Measurements from ENCODE around the gene SLC28A3. TPM values are rescaled to one million over a fixed set of nuclear protein-coding genes. Genes with fewer than 3 reads are reported as not detected.
"Not testable (repeated sequence)": the region's sequence is repeated elsewhere in the genome, so short reads cannot be mapped to it uniquely, and the experiment has no call there.

Gene SLC28A3
- total RNA-seq, 2 experiments from 2014 or later = 0.04 to 0.07 TPM

DNA sequence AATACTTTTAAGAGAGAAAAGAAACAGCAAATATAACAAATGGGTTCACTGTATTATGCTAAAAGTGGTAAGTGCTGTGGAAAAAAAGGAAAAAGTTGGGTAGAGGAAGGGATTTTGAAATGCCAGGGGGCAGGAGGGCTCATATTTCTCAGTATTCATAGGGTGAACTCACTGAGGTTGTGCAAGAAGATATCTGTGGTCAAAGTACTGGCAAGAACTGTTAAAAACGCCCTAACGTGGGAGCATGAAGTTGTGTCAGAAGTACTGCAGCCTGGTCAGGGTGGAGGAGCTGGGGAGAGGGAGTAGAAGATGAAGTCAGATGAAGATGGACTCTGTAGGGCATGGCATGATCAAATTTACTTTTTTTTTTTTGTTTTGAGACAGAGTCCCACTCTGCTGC lies 31.2 kb upstream of the SLC28A3 start:
- no peak overlapping the region for H3K27ac Mint-ChIP-seq
- H3K4me1 Mint-ChIP-seq = peaks cover 2% of the 10 kb centered on the region
- POLR2A ChIA-PET = no interaction called here
- H3K36me3 Mint-ChIP-seq (ENCODE audit: low read depth) = no peaks in the 10 kb centered on the region
- CTCF ChIA-PET = no interaction called here
- peaks cover 12% of the 10 kb centered on the region for H3K27me3 Mint-ChIP-seq
- H3K9me3 Mint-ChIP-seq = peaks cover 2% of the 10 kb centered on the region
- DNase-seq = no peak
- no peak overlapping the region for H3K4me3 Mint-ChIP-seq

DNA sequence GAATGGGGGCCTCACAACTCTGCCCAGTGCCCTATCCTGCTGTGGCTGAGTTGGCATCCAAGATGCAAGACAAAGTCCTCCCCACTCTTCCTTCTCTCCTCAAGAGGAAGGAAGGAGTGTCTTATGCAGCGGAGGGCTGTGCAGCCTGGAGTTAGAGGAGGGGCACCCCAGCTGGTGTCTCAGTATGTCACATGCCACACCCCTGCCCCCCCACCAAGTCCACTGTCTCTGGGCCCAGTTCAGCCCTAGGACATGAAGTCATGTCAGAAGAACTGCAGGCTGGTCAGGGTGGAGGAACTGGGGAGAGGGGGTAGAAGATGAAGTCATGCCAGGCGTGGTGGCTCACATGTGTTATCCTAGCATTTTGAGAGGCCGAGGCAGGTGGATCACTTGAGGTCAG lies 28.0 kb upstream of the SLC28A3 start:
- Mint-ChIP-seq H3K9me3 (peaks cover 5% of the 10 kb centered on the region), H3K4me1 (peaks cover 2% of the 10 kb centered on the region), H3K27me3 (peaks cover 10% of the 10 kb centered on the region), H3K27ac (no peak overlapping the region), H3K4me3 (no peak overlapping the region), H3K36me3 (ENCODE audit: low read depth) (no peaks in the 10 kb centered on the region)
- POLR2A ChIA-PET = no interaction called here
- DNase-seq = no peak
- CTCF ChIA-PET = no interaction called here

GRCh38 chr9:84367726-84368125 lies 27.2 kb upstream of the SLC28A3 start:
- H3K4me3 Mint-ChIP-seq; H3K27ac Mint-ChIP-seq; H3K9me3 Mint-ChIP-seq; POLR2A ChIA-PET; DNase-seq; CTCF ChIA-PET; H3K4me1 Mint-ChIP-seq; H3K36me3 Mint-ChIP-seq (ENCODE audit: low read depth): not testable (repeated sequence)
- H3K27me3 Mint-ChIP-seq = peaks cover 12% of the 10 kb centered on the region

DNA sequence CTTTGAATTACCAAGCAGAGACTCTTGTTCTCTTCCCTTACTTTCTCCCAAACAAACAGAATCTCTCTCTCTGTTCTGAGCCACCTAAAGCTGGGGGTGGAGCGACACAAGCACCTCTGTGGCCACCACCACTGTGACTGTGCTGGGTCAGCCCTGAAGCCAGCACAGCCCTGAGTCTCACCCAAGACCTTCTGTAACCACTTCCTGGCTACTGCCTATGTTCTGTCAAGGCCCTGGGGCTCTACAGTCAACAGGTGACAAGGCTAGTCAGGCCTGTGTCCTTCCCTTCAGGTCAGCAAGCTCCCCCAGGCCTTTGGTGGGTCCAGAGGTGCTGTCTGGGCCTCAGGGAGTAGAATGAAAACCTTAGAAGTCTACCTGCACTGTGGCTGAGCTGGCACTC lies 26.1 kb upstream of the SLC28A3 start:
- H3K4me1 Mint-ChIP-seq = peaks cover 2% of the 10 kb centered on the region
- ChIA-PET CTCF (no interaction called here), POLR2A (no interaction called here)
- no peak for DNase-seq
- H3K27me3 Mint-ChIP-seq = peaks cover 10% of the 10 kb centered on the region
- no peaks in the 10 kb centered on the region for H3K36me3 Mint-ChIP-seq (ENCODE audit: low read depth)
- peaks cover 5% of the 10 kb centered on the region for H3K9me3 Mint-ChIP-seq
- H3K27ac Mint-ChIP-seq = no peak overlapping the region
- no peak overlapping the region for H3K4me3 Mint-ChIP-seq

DNA sequence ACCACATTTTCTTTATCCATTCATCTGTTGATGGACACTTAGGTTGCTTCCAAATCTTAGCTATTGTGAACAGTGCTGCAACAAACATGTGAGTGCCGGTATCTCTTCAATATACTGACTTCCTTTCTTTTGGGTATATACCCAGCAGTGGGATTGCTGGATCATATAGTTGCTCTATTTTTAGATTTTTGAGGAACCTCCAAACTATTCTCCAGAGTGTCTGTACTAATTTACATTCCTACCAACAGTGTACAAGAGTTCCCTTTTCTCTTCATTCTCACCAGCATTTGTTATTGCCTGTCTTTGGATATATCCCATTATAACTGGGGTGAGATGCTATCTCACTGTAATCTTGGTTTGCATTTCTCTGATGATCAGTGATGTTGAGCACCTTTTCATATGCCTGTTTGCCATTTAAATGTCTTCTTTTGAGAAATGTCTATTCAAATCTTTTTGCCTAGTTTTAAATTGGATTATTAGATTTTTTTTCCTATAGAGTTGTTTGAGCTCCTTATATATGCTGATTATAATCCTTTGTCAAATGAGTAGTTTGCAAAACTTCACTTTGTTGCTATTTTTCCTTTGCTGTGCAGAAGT lies 24.4 kb upstream of the SLC28A3 start:
- H3K9me3 Mint-ChIP-seq; H3K27me3 Mint-ChIP-seq; DNase-seq; H3K4me3 Mint-ChIP-seq; H3K27ac Mint-ChIP-seq; POLR2A ChIA-PET; CTCF ChIA-PET; H3K36me3 Mint-ChIP-seq (ENCODE audit: low read depth); H3K4me1 Mint-ChIP-seq: not testable (repeated sequence)

DNA sequence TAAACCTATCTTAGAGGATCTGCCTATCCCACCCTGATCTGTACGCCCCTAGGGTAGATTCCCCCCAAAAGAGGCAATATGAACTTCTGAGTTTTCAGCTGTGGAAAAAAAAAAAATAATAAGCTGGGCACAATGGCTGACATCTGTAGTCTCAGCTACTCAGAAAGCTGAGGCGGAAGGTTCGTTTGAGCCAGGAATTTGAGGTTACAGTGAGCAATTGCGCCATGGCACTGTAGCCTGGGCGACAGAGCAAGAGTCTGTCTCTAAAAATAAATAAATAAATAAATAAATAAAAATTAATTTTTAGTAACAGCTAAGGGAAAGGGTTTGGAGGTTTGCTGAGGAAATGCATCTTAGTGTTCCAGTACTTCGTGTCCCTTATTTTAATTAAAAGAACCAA lies 21.1 kb upstream of the SLC28A3 start:
- Mint-ChIP-seq H3K4me3 (no peak overlapping the region), H3K27me3 (peaks cover 9% of the 10 kb centered on the region), H3K4me1 (no peaks in the 10 kb centered on the region), H3K27ac (no peak overlapping the region), H3K36me3 (ENCODE audit: low read depth) (no peaks in the 10 kb centered on the region), H3K9me3 (peaks cover 3% of the 10 kb centered on the region)
- no peak for DNase-seq
- ChIA-PET POLR2A (interaction anchor here (0.5 to 0.6 kb wide), 2 partner anchors 26 to 398 kb away, joined by 5 read pairs; no protein-coding TSS in a partner anchor), CTCF (no interaction called here)

DNA sequence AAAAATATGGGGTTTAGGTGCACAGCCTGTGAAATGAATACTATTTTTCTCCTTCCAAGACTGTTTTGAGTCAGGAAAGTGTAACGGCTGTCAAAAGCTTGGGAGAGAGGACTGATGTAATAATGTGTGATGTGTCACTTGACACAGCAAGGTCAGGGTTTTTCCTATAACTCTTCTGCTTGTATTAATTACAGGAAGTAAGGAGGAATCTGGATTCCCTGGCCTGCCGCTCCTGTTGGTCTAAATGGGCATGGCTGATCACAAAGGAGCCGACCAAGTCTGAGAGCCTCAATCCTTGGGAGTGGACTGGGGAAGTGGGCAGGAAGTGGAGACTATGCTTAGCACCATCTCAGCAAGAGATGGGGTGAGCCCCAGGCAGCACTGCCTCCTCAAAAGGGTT lies 16.7 kb upstream of the SLC28A3 start:
- Mint-ChIP-seq H3K27ac (no peak overlapping the region), H3K4me1 (no peaks in the 10 kb centered on the region), H3K36me3 (ENCODE audit: low read depth) (no peaks in the 10 kb centered on the region), H3K4me3 (no peak overlapping the region), H3K27me3 (no peaks in the 10 kb centered on the region), H3K9me3 (no peaks in the 10 kb centered on the region)
- CTCF ChIA-PET = no interaction called here
- DNase-seq = no peak
- POLR2A ChIA-PET = no interaction called here

- no peaks in the 10 kb centered on the region for H3K36me3 Mint-ChIP-seq (ENCODE audit: low read depth)
- no peak for DNase-seq
- no peaks in the 10 kb centered on the region for H3K9me3 Mint-ChIP-seq
- H3K4me1 Mint-ChIP-seq = no peaks in the 10 kb centered on the region
- CTCF ChIA-PET = no interaction called here
- H3K27me3 Mint-ChIP-seq = no peaks in the 10 kb centered on the region
- POLR2A ChIA-PET = no interaction called here
- H3K4me3 Mint-ChIP-seq = no peak overlapping the region
- no peak overlapping the region for H3K27ac Mint-ChIP-seq
Measured at GRCh38 chr9:84354035-84354434, 13.5 kb upstream of the SLC28A3 start.

GRCh38 chr9:84349671-84350070 lies 9.1 kb upstream of the SLC28A3 start:
- ChIA-PET CTCF (no interaction called here), POLR2A (no interaction called here)
- no peaks in the 10 kb centered on the region for H3K36me3 Mint-ChIP-seq (ENCODE audit: low read depth)
- no peaks in the 10 kb centered on the region for H3K4me1 Mint-ChIP-seq
- no peak overlapping the region for H3K4me3 Mint-ChIP-seq
- DNase-seq = no peak
- peaks cover 4% of the 10 kb centered on the region for H3K27me3 Mint-ChIP-seq
- no peaks in the 10 kb centered on the region for H3K9me3 Mint-ChIP-seq
- no peak overlapping the region for H3K27ac Mint-ChIP-seq

GRCh38 chr9:84343111-84343521 lies 2.6 kb upstream of the SLC28A3 start:
- no peak overlapping the region for H3K4me3 Mint-ChIP-seq
- no peaks in the 10 kb centered on the region for H3K4me1 Mint-ChIP-seq
- H3K9me3 Mint-ChIP-seq = no peaks in the 10 kb centered on the region
- DNase-seq = no peak
- H3K27ac Mint-ChIP-seq = no peak overlapping the region
- H3K27me3 Mint-ChIP-seq = peaks cover 4% of the 10 kb centered on the region
- POLR2A ChIA-PET = no interaction called here
- H3K36me3 Mint-ChIP-seq (ENCODE audit: low read depth) = no peaks in the 10 kb centered on the region
- CTCF ChIA-PET = interaction anchor here (0.8 kb wide), 1 partner anchor 12 kb away, joined by 5 read pairs; no protein-coding TSS in a partner anchor

DNA sequence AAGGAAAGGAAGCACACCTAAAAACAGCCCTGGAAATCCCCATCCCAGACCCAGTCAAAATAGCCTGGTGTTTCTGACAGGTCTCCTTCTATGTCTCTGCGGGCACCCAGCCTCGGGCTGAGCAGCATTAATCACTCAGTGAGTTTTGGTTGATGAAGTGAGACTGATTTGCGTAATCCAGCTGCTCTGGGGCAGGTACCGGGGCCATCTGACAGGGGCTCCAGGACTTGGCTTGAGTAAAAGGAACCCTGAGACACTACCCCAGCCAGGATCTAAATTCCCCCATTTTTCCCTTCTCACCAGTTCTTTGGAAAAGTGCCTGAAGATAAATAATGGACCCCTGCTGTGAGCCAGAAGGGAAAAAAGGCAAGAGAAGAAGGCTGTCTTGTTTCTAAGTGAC lies 596 bp downstream of the SLC28A3 start:
- H3K4me1 Mint-ChIP-seq = no peaks in the 10 kb centered on the region
- H3K36me3 Mint-ChIP-seq (ENCODE audit: low read depth) = no peaks in the 10 kb centered on the region
- ChIA-PET POLR2A (no interaction called here), CTCF (no interaction called here)
- no peak overlapping the region for H3K4me3 Mint-ChIP-seq
- H3K27me3 Mint-ChIP-seq = no peaks in the 10 kb centered on the region
- H3K9me3 Mint-ChIP-seq = no peaks in the 10 kb centered on the region
- no peak for DNase-seq
- no peak overlapping the region for H3K27ac Mint-ChIP-seq

- Mint-ChIP-seq H3K9me3 (no peaks in the 10 kb centered on the region), H3K27me3 (no peaks in the 10 kb centered on the region), H3K4me3 (no peak overlapping the region), H3K4me1 (no peaks in the 10 kb centered on the region), H3K36me3 (ENCODE audit: low read depth) (no peaks in the 10 kb centered on the region), H3K27ac (no peak overlapping the region)
- ChIA-PET CTCF (no interaction called here), POLR2A (no interaction called here)
- DNase-seq = no peak
Measured at GRCh38 chr9:84339503-84339902, 1.1 kb downstream of the SLC28A3 start.

GRCh38 chr9:84338792-84339191 lies 1.8 kb downstream of the SLC28A3 start:
- ChIA-PET CTCF (interaction anchor here (0.6 kb wide), 1 partner anchor 1378 kb away, joined by 3 read pairs; no protein-coding TSS in a partner anchor), POLR2A (no interaction called here)
- DNase-seq = no peak
- Mint-ChIP-seq H3K4me3 (no peak overlapping the region), H3K36me3 (ENCODE audit: low read depth) (no peaks in the 10 kb centered on the region), H3K27me3 (no peaks in the 10 kb centered on the region), H3K9me3 (no peaks in the 10 kb centered on the region), H3K27ac (no peak overlapping the region), H3K4me1 (no peaks in the 10 kb centered on the region)

GRCh38 chr9:84337252-84337651 lies 3.3 kb downstream of the SLC28A3 start:
- no peak overlapping the region for H3K27ac Mint-ChIP-seq
- H3K4me3 Mint-ChIP-seq = no peak overlapping the region
- no peaks in the 10 kb centered on the region for H3K4me1 Mint-ChIP-seq
- DNase-seq = no peak
- ChIA-PET POLR2A (no interaction called here), CTCF (no interaction called here)
- no peaks in the 10 kb centered on the region for H3K36me3 Mint-ChIP-seq (ENCODE audit: low read depth)
- peaks cover under 1% of the 10 kb centered on the region for H3K27me3 Mint-ChIP-seq
- no peaks in the 10 kb centered on the region for H3K9me3 Mint-ChIP-seq
